Suprapubic skin (tissue), 3 donors: ENCODE data around the gene DRAM2.

Experiments
- POLR2A ChIP-seq, 2 donors: fragments of 450-650 bp; IDR thresholded peaks; one replicate each; pipeline ENCODE4 v1.6.1; 2017; ENCODE audit warnings: antibody characterized with exemption in 2 of 2, mild to moderate bottlenecking in 2 of 2, moderate library complexity in 2 of 2
- TF ChIP-seq, protein P1 (sequence below), 2 donors: fragments of 200-600 bp in 1 of 2; fragments of 450-650 bp in 1 of 2; sonication (generic) in 1 of 2; IDR thresholded peaks; one replicate each; pipeline ENCODE4 v1.5.1; 2016 to 2019; ENCODE audit warnings: antibody characterized with exemption in 2 of 2, mild to moderate bottlenecking in 1 of 2, moderate library complexity in 1 of 2

DNA sequence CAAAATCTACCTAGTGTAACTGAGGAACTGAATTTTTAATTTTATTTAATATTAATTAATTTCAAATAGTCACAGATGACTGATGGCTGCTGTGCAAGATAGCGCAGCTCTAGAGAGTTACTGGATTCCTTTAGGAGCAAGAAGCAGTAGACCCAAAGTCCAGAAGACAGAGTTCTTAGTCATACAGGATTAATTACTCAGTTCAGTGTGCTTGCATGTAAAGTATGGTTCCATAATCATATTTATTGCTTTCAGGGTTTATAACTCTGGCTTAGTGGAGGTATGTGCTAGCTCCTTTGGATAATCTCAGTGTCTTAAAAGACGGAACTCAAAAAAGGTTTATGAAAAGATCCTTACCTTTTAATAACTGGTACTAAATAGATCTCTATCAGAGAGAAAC lies 17.5 kb upstream of the DRAM2 start:
- TF ChIP-seq, protein P1, sequence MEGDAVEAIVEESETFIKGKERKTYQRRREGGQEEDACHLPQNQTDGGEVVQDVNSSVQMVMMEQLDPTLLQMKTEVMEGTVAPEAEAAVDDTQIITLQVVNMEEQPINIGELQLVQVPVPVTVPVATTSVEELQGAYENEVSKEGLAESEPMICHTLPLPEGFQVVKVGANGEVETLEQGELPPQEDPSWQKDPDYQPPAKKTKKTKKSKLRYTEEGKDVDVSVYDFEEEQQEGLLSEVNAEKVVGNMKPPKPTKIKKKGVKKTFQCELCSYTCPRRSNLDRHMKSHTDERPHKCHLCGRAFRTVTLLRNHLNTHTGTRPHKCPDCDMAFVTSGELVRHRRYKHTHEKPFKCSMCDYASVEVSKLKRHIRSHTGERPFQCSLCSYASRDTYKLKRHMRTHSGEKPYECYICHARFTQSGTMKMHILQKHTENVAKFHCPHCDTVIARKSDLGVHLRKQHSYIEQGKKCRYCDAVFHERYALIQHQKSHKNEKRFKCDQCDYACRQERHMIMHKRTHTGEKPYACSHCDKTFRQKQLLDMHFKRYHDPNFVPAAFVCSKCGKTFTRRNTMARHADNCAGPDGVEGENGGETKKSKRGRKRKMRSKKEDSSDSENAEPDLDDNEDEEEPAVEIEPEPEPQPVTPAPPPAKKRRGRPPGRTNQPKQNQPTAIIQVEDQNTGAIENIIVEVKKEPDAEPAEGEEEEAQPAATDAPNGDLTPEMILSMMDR (IDR thresholded peaks at IDR 0.05), result no peak
- TF ChIP-seq POLR2A (IDR thresholded peaks at IDR 0.05), result no peak
